GM23338 (cell line): ENCODE results near the gene MMP15. TPM values are rescaled to one million over a fixed set of nuclear protein-coding genes. Genes with fewer than 3 reads are reported as not detected.
A peak's percentile ranks its signal among the peaks of the same experiment; 100 is the strongest.

ENCODE experiments used
- ATAC-seq: fragments of 200-7000 bp; cut with Tn5 transposase; 3 replicates; pipeline ENCODE4 v1.9.1; 2020
- DNase-seq: peaks from one replicate; pipeline ENCODE4 v3.0.0-alpha.2; 2015; ENCODE audit warnings: low spot score
- H2AFZ ChIP-seq: fragments of 200-600 bp; sonication (generic); 2 replicates; pipeline ENCODE4 v1.8.0; 2016; ENCODE audit warnings: antibody characterized with exemption, mild to moderate bottlenecking, moderate library complexity
- H3F3A ChIP-seq: fragments of 200-600 bp; sonication (generic); replicated peaks from 2 replicates; pipeline ENCODE4 v1.8.0; 2017; ENCODE audit warnings: antibody characterized with exemption, mixed run types, low read depth
- H3K27ac ChIP-seq: fragments of 200-600 bp; sonication (generic); 2 replicates; pipeline ENCODE4 v1.6.1; 2016; ENCODE audit warnings: low read depth
- H3K27me3 ChIP-seq: fragments of 200-600 bp; sonication (generic); 2 replicates; pipeline ENCODE4 v1.8.0; 2016; ENCODE audit warnings: mild to moderate bottlenecking, mixed run types, moderate library complexity; ENCODE audit not compliant: insufficient read depth
- H3K36me3 ChIP-seq: fragments of 200-600 bp; sonication (generic); 2 replicates; pipeline ENCODE4 v1.8.0; 2016; ENCODE audit warnings: mild to moderate bottlenecking; ENCODE audit not compliant: insufficient read depth
- H3K4me1 ChIP-seq: fragments of 200-600 bp; sonication (generic); 2 replicates; pipeline ENCODE4 v1.8.0; 2016; ENCODE audit warnings: mild to moderate bottlenecking, moderate library complexity; ENCODE audit not compliant: insufficient read depth
- H3K4me2 ChIP-seq: fragments of 200-600 bp; sonication (generic); 2 replicates; pipeline ENCODE4 v1.7.1; 2017; ENCODE audit warnings: mixed run types
- H3K4me3 ChIP-seq: fragments of 200-600 bp; sonication (generic); 2 replicates; pipeline ENCODE4 v1.6.1; 2016; ENCODE audit warnings: mixed run types
- H3K79me2 ChIP-seq: fragments of 200-600 bp; sonication (generic); replicated peaks from 2 replicates; pipeline ENCODE4 v1.8.0; 2017; ENCODE audit warnings: mild to moderate bottlenecking; ENCODE audit not compliant: insufficient read depth
- H3K9me2 ChIP-seq: fragments of 200-600 bp; sonication (generic); 2 replicates; pipeline ENCODE4 v1.8.0; 2017; ENCODE audit not compliant: insufficient read depth
- H4K20me1 ChIP-seq: fragments of 200-600 bp; sonication (generic); replicated peaks from 2 replicates; pipeline ENCODE4 v1.8.0; 2017; ENCODE audit warnings: mild to moderate bottlenecking; ENCODE audit not compliant: insufficient read depth
- H3K27ac Mint-ChIP-seq: 2 replicates; pipeline ENCODE4 v1.8.0; 2020; ENCODE audit warnings: inconsistent platforms, mild to moderate bottlenecking, moderate library complexity, mixed read lengths
- H3K27me3 Mint-ChIP-seq: 3 replicates; pipeline ENCODE4 v1.8.0; 2022; ENCODE audit warnings: low read depth, mild to moderate bottlenecking, moderate library complexity, mixed read lengths, inconsistent platforms; ENCODE audit not compliant: insufficient read depth, poor library complexity
- H3K36me3 Mint-ChIP-seq: 3 replicates; pipeline ENCODE4 v1.8.0; 2021; ENCODE audit warnings: low read depth, mild to moderate bottlenecking, inconsistent platforms, moderate library complexity, mixed read lengths
- H3K4me1 Mint-ChIP-seq: 3 replicates; pipeline ENCODE4 v1.8.0; 2020; ENCODE audit warnings: mild to moderate bottlenecking, inconsistent platforms, mixed read lengths
- H3K4me3 Mint-ChIP-seq: 3 replicates; pipeline ENCODE4 v1.8.0; 2021; ENCODE audit warnings: moderate library complexity, mild to moderate bottlenecking, inconsistent platforms, mixed read lengths
- H3K9me3 Mint-ChIP-seq: 3 replicates; pipeline ENCODE4 v1.8.0; 2020; ENCODE audit warnings: moderate library complexity, mild to moderate bottlenecking, inconsistent platforms, mixed read lengths
- NANOG ChIP-seq: IDR thresholded peaks from 2 replicates; pipeline ENCODE4 v1.6.1; 2016; ENCODE audit warnings: antibody characterized with exemption, borderline replicate concordance
- REST ChIP-seq: IDR thresholded peaks from one replicate; pipeline ENCODE4 v1.6.1; 2018; ENCODE audit warnings: antibody characterized with exemption; ENCODE audit not compliant: unreplicated experiment
- ZNF462 ChIP-seq: fragments of 250-450 bp; sonication (Bioruptor Pico); IDR thresholded peaks from 2 replicates; pipeline ENCODE4 v1.5.0; 2020; ENCODE audit warnings: mild to moderate bottlenecking, moderate library complexity
- polyA plus RNA-seq: library from polyadenylated mRNA; unstranded; fragments of >200 nt; fragmentation: Nextera tagmentation; extraction: Ambion mirVana; gene quantifications from 2 replicates; pipeline ENCODE4 v1.2.1, GENCODE V29; 2016
- total RNA-seq: library from RNA; depleted of rRNA; stranded (reverse); fragments of >200 nt; shearing (Covaris generic); gene quantifications from 2 replicates; pipeline ENCODE4 v1.2.3, GENCODE V29; 2014

The MMP15 gene
- total and polyA plus RNA-seq, 2 experiments from 2014 or later: 10.9 to 79.1 TPM

GRCh38 chr16:58046936-58047335 is 21.4 kb downstream of the MMP15 start (continued):
- TF ChIP-seq ZNF462 (CRISPR knock-in tag) (no peak), NANOG (no peak), REST (no peak)

GRCh38 chr16:58047557-58048348 is 22.2 kb downstream of the MMP15 start:
- peaks cover 15% of the 10 kb centered on the region; the same call in 2 of the 3 replicates for H3K36me3 Mint-ChIP-seq
- no peaks in the 10 kb centered on the region for H3K9me2 ChIP-seq
- peak; percentile 43 for DNase-seq
- peak; percentile 69 for ATAC-seq
- peaks cover 16% of the 10 kb centered on the region for H3K4me1 Mint-ChIP-seq
- peaks cover 13% of the 10 kb centered on the region for H3K27me3 Mint-ChIP-seq
- H3K27me3 ChIP-seq: no peaks in the 10 kb centered on the region
- H3K4me3 ChIP-seq: no peak overlapping the region
- no peaks in the 10 kb centered on the region for H4K20me1 ChIP-seq
- no peak overlapping the region for H2AFZ ChIP-seq
- H3K27ac Mint-ChIP-seq: 0 out of 2 replicates have a peak overlapping the region, but pooled peaks have one; percentile 23
- no peaks in the 10 kb centered on the region for H3K36me3 ChIP-seq
- H3K79me2 ChIP-seq: no peaks in the 10 kb centered on the region
- H3K4me3 Mint-ChIP-seq: no peak overlapping the region; the same call in 2 of the 3 replicates
- H3K4me1 ChIP-seq: peaks cover 15% of the 10 kb centered on the region
- peak overlapping the region; percentile 55; the same call in 1 of the 2 replicates for H3K27ac ChIP-seq
- H3K9me3 Mint-ChIP-seq: peaks cover 9% of the 10 kb centered on the region; the same call in 2 of the 3 replicates
- H3K4me2 ChIP-seq: no peak overlapping the region
- H3F3A ChIP-seq: 0 out of 2 replicates have a peak, but pooled peaks cover 2% of the 10 kb centered on the region
- TF ChIP-seq ZNF462 (CRISPR knock-in tag): no peak
